Neutrophil (primary cell): ENCODE data around the gene CD28.

Experiments
- H3K27ac ChIP-seq: fragments of 200-600 bp; sonication (generic); 2 replicates; pipeline ENCODE4 v1.5.1; 2016; ENCODE audit warnings: mild to moderate bottlenecking, moderate library complexity
- H3K27me3 ChIP-seq: fragments of 200-600 bp; sonication (generic); 2 replicates; pipeline ENCODE4 v1.6.0; 2016; ENCODE audit warnings: mild to moderate bottlenecking
- H3K36me3 ChIP-seq: fragments of 200-600 bp; sonication (generic); 2 replicates; pipeline ENCODE4 v1.5.1; 2017
- H3K4me1 ChIP-seq, 2 experiments: fragments of 200-600 bp in 1 of 2; sonication (generic) in 1 of 2; 1 replicate in 1 of 2; 2 replicates in 1 of 2; pipeline versions ENCODE4 v1.5.1 to v1.6.1; 2013 to 2016; ENCODE audit warnings: low read depth in 1 of 2, low read length in 1 of 2, mild to moderate bottlenecking in 1 of 2, moderate library complexity in 1 of 2; ENCODE audit not compliant: control insufficient read depth in 1 of 2, insufficient read depth in 1 of 2
- H3K4me3 ChIP-seq, 2 experiments: fragments of 200-600 bp in 1 of 2; sonication (generic) in 1 of 2; 1 replicate in 1 of 2; 2 replicates in 1 of 2; pipeline ENCODE4 v1.5.1; 2013 to 2016; ENCODE audit warnings: low read depth in 1 of 2, low read length in 1 of 2, mild to moderate bottlenecking in 1 of 2, moderate library complexity in 1 of 2
- H3K9me3 ChIP-seq: fragments of 200-600 bp; sonication (generic); 2 replicates; pipeline ENCODE4 v1.5.1; 2016
- TF ChIP-seq, protein P1 (sequence below): fragments of 200-600 bp; sonication (generic); IDR thresholded peaks from 2 replicates; pipeline ENCODE4 v1.5.1; 2016; ENCODE audit warnings: antibody characterized with exemption

Gene CD28

DNA sequence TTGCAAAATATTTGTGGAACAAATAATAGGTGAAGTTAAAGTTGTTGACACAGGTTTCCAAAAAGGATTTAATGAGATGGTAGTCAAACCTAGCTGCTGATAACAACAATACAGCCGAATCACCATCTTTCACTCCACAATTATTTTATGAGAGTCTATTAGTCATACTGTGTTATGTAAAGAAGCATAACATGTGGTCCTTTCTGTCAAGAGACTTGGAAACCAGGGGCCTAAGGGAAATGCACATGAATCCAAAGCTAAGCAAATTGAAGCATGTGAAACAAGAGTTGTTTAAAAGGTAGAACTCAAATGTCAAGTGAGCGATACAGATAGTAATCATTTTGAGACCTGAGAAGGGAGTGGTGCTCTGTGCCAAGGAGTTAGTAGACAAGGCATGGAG is 16.0 kb downstream of the CD28 start:
- no peaks in the 10 kb centered on the region for H3K36me3 ChIP-seq
- H3K27ac ChIP-seq: no peak overlapping the region

DNA sequence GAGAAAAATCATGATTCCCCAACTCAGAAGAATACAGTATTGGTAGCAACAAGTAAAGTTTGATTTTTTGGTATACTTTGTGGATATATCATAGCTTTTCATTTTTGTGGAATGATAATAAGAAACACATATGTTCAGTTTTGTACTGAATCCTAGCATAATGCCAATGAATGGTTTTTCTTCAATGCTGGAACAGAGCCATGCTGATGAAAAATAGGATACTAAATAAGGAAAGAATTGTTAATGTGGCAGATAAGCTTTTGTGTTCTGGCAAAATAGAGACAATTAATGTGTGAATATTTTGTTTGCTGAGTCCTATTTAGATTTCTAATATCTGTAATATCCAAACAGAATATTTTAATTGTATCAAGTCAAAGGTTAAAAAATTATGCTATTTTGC is 21.9 kb downstream of the CD28 start:
- Histone ChIP-seq H3K9me3 (no peaks in the 10 kb centered on the region), H3K4me3 (no peak overlapping the region), H3K36me3 (no peaks in the 10 kb centered on the region), H3K27me3 (no peaks in the 10 kb centered on the region), H3K27ac (no peak overlapping the region), H3K4me1 (no peaks in the 10 kb centered on the region)
- TF ChIP-seq, protein P1, sequence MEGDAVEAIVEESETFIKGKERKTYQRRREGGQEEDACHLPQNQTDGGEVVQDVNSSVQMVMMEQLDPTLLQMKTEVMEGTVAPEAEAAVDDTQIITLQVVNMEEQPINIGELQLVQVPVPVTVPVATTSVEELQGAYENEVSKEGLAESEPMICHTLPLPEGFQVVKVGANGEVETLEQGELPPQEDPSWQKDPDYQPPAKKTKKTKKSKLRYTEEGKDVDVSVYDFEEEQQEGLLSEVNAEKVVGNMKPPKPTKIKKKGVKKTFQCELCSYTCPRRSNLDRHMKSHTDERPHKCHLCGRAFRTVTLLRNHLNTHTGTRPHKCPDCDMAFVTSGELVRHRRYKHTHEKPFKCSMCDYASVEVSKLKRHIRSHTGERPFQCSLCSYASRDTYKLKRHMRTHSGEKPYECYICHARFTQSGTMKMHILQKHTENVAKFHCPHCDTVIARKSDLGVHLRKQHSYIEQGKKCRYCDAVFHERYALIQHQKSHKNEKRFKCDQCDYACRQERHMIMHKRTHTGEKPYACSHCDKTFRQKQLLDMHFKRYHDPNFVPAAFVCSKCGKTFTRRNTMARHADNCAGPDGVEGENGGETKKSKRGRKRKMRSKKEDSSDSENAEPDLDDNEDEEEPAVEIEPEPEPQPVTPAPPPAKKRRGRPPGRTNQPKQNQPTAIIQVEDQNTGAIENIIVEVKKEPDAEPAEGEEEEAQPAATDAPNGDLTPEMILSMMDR: no peak

More for the DNA sequence above, 16.0 kb downstream of the CD28 start:
- Histone ChIP-seq H3K9me3 (no peaks in the 10 kb centered on the region), H3K27me3 (no peaks in the 10 kb centered on the region), H3K4me3 (no peak overlapping the region), H3K4me1 (no peaks in the 10 kb centered on the region)
- TF ChIP-seq, protein P1: no peak

DNA sequence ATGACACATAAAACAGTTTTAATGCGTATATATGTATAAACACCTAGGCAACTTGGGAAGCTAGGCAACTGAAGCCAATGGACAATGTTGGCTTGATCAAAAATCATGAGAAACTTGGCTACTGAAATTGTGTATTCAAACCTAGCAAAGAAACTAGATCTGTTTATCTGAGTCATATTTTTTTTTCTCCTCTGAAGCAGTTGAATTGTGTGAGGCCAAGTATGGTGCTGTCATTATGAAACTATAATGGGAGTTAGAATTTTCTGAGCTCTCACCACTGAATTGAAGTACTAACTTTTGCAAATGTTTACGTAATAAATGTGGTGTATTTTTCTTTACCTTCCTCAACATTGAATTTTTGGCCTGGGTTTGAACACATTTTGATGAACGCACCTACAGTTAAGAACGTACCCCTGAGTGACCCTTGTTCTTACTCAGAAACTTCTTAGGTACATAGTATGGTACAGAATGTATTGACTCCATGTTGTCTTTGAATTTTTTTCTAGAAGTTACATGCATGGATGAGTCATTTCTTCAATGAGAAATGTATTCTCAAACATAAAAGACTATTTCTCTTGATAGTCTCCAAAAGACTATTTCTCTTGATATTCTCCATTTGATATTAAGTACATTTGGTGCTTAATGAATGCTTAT is 23.8 kb downstream of the CD28 start:
- Histone ChIP-seq H3K27me3 (no peaks in the 10 kb centered on the region), H3K36me3 (no peaks in the 10 kb centered on the region), H3K4me3 (no peak overlapping the region), H3K27ac (no peak overlapping the region), H3K4me1 (no peaks in the 10 kb centered on the region), H3K9me3 (no peaks in the 10 kb centered on the region)
- TF ChIP-seq, protein P1: no peak

- H3K36me3 ChIP-seq: no peaks in the 10 kb centered on the region
- H3K27me3 ChIP-seq: no peaks in the 10 kb centered on the region
- H3K9me3 ChIP-seq: no peaks in the 10 kb centered on the region
- H3K4me3 ChIP-seq: no peak overlapping the region
- no peaks in the 10 kb centered on the region for H3K4me1 ChIP-seq
- TF ChIP-seq, protein P1: no peak
- no peak overlapping the region for H3K27ac ChIP-seq
These were observed 24.4 kb downstream of the CD28 start for GRCh38 chr2:203730883-203731282.

- no peaks in the 10 kb centered on the region for H3K36me3 ChIP-seq
- no peaks in the 10 kb centered on the region for H3K27me3 ChIP-seq
- H3K4me1 ChIP-seq: no peaks in the 10 kb centered on the region
- no peak overlapping the region for H3K27ac ChIP-seq
- H3K9me3 ChIP-seq: no peaks in the 10 kb centered on the region
- H3K4me3 ChIP-seq: no peak overlapping the region
- TF ChIP-seq, protein P1: no peak
These were observed 25.9 kb downstream of the CD28 start for GRCh38 chr2:203732092-203732952.
